Panc1 (cell line): ENCODE measurements around the gene DNAAF5. TPM values are rescaled to one million over a fixed set of nuclear protein-coding genes. Genes with fewer than 3 reads are reported as not detected.
"Not testable (repeated sequence)": the region's sequence is repeated elsewhere in the genome, so short reads cannot be mapped to it uniquely, and the experiment has no call there.

Experiments used
- ATAC-seq: fragments of 200-7000 bp; cut with Tn5 transposase; 2 replicates; pipeline ENCODE4 v1.9.1; 2020; ENCODE audit warnings: mild to moderate bottlenecking, moderate library complexity
- BruUV-seq: library from RNA; stranded (reverse); fragments of 400-500 nt; replicated peaks from 2 replicates; lab custom pipeline; 2021; lab: Mats Ljungman, UMichigan
- CTCF ChIA-PET: fragments of 300-600 bp; sonication (Branson Sonifier 250); formaldehyde crosslinking; loops from one replicate; lab custom pipeline; 2022; ENCODE audit warnings: antibody characterized with exemption; lab: Charles Lee
- POLR2A ChIA-PET: fragments of 300-600 bp; sonication (Branson Sonifier 250); formaldehyde crosslinking; loops from one replicate; lab custom pipeline; 2022; ENCODE audit warnings: antibody characterized with exemption; lab: Charles Lee
- DNase-seq: peaks from one replicate; pipeline ENCODE4 v3.0.0-alpha.2; 2010; ENCODE audit warnings: low read depth, low spot score
- H3K27ac ChIP-seq: 2 replicates; pipeline ENCODE4 v1.5.1; 2011; ENCODE audit warnings: mild to moderate bottlenecking, low read length, inconsistent platforms
- H3K27me3 ChIP-seq: fragments of 200-500 bp; sonication (Bioruptor generic); 2 replicates; pipeline ENCODE4 v1.6.0; 2014; ENCODE audit warnings: low read length, inconsistent platforms; ENCODE audit not compliant: control insufficient read depth, insufficient read depth
- H3K36me3 ChIP-seq: fragments of 200-500 bp; sonication (Bioruptor generic); 2 replicates; pipeline ENCODE4 v1.5.1; 2014; ENCODE audit warnings: inconsistent platforms, mild to moderate bottlenecking, low read length, moderate library complexity; ENCODE audit not compliant: control insufficient read depth, insufficient read depth
- H3K4me1 ChIP-seq: 2 replicates; pipeline ENCODE4 v1.5.1; 2011; ENCODE audit warnings: inconsistent platforms, mild to moderate bottlenecking, low read length, moderate library complexity; ENCODE audit not compliant: control insufficient read depth, insufficient read depth
- H3K4me3 ChIP-seq, 2 experiments: 2 replicates each; pipeline ENCODE4 v1.5.1; 2011 to 2012; ENCODE audit warnings: low read depth in 2 of 2, low read length in 2 of 2, mild to moderate bottlenecking in 2 of 2, inconsistent platforms in 1 of 2, moderate library complexity in 1 of 2
- H3K9me3 ChIP-seq: fragments of 200-500 bp; sonication (Bioruptor generic); 2 replicates; pipeline ENCODE4 v1.5.1; 2014; ENCODE audit warnings: low read depth, mild to moderate bottlenecking, inconsistent platforms, low read length, moderate library complexity; ENCODE audit not compliant: control insufficient read depth, insufficient read depth
- POLR2AphosphoS5 ChIP-seq: IDR thresholded peaks from 2 replicates; pipeline ENCODE4 v1.6.1; 2012; ENCODE audit warnings: mild to moderate bottlenecking, low read depth, low read length, moderate library complexity
- REST ChIP-seq, 2 experiments: IDR thresholded peaks; 2 replicates each; pipeline ENCODE4 v1.6.1; 2011 to 2012; ENCODE audit warnings: low read depth in 2 of 2, control low read depth in 1 of 2, low read length in 1 of 2, mild to moderate bottlenecking in 1 of 2, moderate library complexity in 1 of 2; ENCODE audit not compliant: insufficient read depth in 1 of 2
- SIN3A ChIP-seq: IDR thresholded peaks from 2 replicates; pipeline ENCODE4 v1.6.1; 2012; ENCODE audit warnings: low read depth, mild to moderate bottlenecking, low read length, moderate library complexity, borderline replicate concordance; ENCODE audit not compliant: insufficient read depth
- TCF7L2 ChIP-seq: IDR thresholded peaks from 2 replicates; pipeline ENCODE4 v1.6.1; 2011; ENCODE audit warnings: mild to moderate bottlenecking, low read depth, low read length, inconsistent platforms
- in situ Hi-C: cut with HindIII; loops from 2 replicates; pipeline ENCODE4 v1.10.0; 2016; ENCODE audit warnings: low sequenced_read_pairs, low pct_unique_long_range_greater_than_20kb
- intact Hi-C: fragments of 100-400 bp; cut with micrococcal nuclease; formaldehyde crosslinking; loops from one replicate; pipeline ENCODE4 v1.10.0; 2022; ENCODE audit not compliant: unreplicated experiment
- total RNA-seq: library from RNA; stranded (reverse); gene quantifications from one replicate; pipeline ENCODE4 v1.2.1, GENCODE V29; 2021; ENCODE audit not compliant: unreplicated experiment
- TF ChIP-seq, protein P1 (sequence below): fragments of 450-650 bp; IDR thresholded peaks from 2 replicates; pipeline ENCODE4 v1.5.1; 2017; ENCODE audit warnings: mild to moderate bottlenecking

Gene DNAAF5
- total RNA-seq, 1 experiment from 2014 or later = 79.5 TPM

GRCh38 chr7:751826-752225 is 25.3 kb downstream of the DNAAF5 start:
- ChIA-PET CTCF (no interaction called here), POLR2A (no interaction called here)
- peaks cover 6% of the 10 kb centered on the region; the same call in 1 of the 2 replicates for H3K36me3 ChIP-seq

DNA sequence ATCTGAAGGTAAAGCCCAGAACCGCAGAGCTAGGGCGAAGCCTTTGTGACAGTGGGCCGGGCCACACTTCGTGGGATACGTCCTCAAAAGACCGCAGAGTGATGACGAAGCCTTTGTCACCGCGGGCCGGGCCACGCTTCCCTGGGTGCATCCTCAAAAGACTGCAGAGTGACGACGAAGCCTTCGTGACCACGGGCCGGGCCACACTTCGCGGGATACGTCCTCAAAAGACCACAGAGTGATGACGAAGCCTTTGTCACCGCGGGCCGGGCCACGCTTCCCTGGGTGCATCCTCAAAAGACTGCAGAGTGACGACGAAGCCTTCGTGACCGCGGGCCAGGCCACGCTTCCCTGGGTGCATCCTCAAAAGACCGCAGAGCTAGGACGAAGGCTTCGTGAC is 25.8 kb downstream of the DNAAF5 start:
- H3K36me3 ChIP-seq, H3K27me3 ChIP-seq, DNase-seq, H3K27ac ChIP-seq, intact Hi-C loops, H3K9me3 ChIP-seq, H3K4me1 ChIP-seq, H3K4me3 ChIP-seq, POLR2A ChIA-PET, CTCF ChIA-PET, in situ Hi-C loops, ATAC-seq, BruUV-seq: not testable (repeated sequence)

More at GRCh38 chr7:751826-752225, 25.3 kb downstream of the DNAAF5 start:
- no TSS peak for BruUV-seq
- TF ChIP-seq TCF7L2 (no peak), SIN3A (no peak)
- in situ Hi-C loops = no loop called here
- Histone ChIP-seq H3K27me3 (no peaks in the 10 kb centered on the region), H3K4me1 (no peaks in the 10 kb centered on the region), H3K27ac (no peak overlapping the region), H3K4me3 (no peak overlapping the region), H3K9me3 (no peaks in the 10 kb centered on the region)
- ATAC-seq (no peak), DNase-seq (no peak)
- intact Hi-C loops = no loop called here

DNA sequence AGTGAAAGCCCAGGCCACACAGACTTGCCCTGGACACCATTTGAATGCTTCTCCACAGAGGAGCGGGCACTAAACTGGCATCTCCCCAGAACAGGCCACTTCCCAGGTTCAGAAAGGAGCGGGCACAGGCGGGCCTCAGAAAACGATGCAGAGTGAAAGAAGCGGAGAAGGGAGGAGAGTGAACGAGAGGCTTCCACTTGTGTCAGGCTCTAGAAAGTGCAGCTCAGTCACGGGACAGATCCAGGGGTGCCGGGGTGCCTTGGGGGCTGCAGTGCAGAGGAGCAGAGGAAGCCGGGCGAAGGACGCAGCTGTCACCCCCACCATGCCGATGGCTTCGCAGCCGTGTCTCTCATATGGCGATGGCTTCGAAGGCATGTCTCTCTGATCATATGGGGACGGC is 26.7 kb downstream of the DNAAF5 start:
- DNase-seq (no peak), ATAC-seq (no peak)
- CTCF ChIA-PET = no interaction called here
- Histone ChIP-seq H3K27me3 (no peaks in the 10 kb centered on the region), H3K4me3 (no peak overlapping the region), H3K4me1 (no peaks in the 10 kb centered on the region), H3K9me3 (no peaks in the 10 kb centered on the region), H3K27ac (no peak overlapping the region), H3K36me3 (peaks cover 14% of the 10 kb centered on the region)
- intact Hi-C loops = no loop called here
- in situ Hi-C loops = no loop called here
- BruUV-seq = no TSS peak
- POLR2A ChIA-PET = no interaction called here
- no peak for TF ChIP-seq TCF7L2
- TF ChIP-seq REST (IDR thresholded peaks at IDR 0.05; ENCODE audit: insufficient read depth in 1 of 2, low read depth in 2 of 2, low read length in 1 of 2) = no peak

DNA sequence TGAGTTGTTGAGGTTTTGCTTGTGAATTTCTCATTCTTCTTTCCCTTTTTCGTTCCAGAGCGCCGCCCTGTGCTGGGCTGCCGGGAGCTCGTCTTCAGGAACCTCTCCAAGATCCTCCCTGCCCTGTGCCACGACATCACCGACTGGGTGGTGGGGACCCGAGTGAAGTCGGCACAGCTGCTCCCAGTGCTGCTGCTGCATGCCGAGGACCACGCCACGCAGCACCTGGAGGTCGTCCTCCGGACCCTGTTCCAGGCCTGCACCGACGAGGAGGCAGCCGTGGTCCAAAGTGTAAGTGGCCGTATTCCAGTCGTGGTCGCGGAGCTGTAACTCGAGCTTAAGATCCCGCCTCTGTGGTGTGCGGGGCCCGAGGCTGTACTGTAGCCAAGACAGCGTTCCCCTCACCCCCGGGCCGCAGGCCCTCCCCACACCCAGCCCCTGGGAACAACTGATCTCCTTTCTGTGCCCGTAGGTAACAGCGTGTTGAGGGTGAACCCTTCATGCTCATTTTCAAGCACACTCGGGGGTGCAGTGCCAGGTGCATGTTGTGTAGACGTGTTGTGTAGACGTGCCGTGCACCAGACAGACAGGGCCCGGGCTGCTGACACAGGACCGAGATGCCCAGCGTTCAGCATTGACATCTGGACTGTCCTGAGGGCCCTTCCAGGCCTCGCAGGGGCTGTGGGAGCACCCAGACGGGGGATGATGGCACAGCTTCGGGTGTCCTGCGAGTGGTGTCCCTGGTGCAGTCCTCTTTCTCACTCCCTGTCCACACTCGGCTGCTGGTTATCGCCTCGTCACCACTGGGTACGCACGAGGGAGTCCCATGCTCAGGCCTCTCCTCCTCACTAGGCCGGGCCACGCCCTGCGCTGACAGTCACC is 28.3 kb downstream of the DNAAF5 start:
- H3K27ac ChIP-seq = no peak overlapping the region
- intact Hi-C loops = no loop called here
- H3K36me3 ChIP-seq = peaks cover 16% of the 10 kb centered on the region
- in situ Hi-C loops = no loop called here
- POLR2A ChIA-PET = no interaction called here
- CTCF ChIA-PET = no interaction called here
- BruUV-seq = no TSS peak
- TF ChIP-seq SIN3A = no peak
- TF ChIP-seq, protein P1, sequence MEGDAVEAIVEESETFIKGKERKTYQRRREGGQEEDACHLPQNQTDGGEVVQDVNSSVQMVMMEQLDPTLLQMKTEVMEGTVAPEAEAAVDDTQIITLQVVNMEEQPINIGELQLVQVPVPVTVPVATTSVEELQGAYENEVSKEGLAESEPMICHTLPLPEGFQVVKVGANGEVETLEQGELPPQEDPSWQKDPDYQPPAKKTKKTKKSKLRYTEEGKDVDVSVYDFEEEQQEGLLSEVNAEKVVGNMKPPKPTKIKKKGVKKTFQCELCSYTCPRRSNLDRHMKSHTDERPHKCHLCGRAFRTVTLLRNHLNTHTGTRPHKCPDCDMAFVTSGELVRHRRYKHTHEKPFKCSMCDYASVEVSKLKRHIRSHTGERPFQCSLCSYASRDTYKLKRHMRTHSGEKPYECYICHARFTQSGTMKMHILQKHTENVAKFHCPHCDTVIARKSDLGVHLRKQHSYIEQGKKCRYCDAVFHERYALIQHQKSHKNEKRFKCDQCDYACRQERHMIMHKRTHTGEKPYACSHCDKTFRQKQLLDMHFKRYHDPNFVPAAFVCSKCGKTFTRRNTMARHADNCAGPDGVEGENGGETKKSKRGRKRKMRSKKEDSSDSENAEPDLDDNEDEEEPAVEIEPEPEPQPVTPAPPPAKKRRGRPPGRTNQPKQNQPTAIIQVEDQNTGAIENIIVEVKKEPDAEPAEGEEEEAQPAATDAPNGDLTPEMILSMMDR = no peak
- TF ChIP-seq TCF7L2 = no peak
- TF ChIP-seq POLR2AphosphoS5 = no peak
- TF ChIP-seq REST (IDR thresholded peaks at IDR 0.05; ENCODE audit: insufficient read depth in 1 of 2, low read depth in 2 of 2, low read length in 1 of 2) = no peak
- ATAC-seq (no peak; the same call in 1 of the 2 replicates), DNase-seq (no peak)
- H3K4me3 ChIP-seq = no peak overlapping the region
- H3K27me3 ChIP-seq = no peaks in the 10 kb centered on the region
- no peaks in the 10 kb centered on the region for H3K9me3 ChIP-seq
- H3K4me1 ChIP-seq = no peaks in the 10 kb centered on the region
